GM12891 (cell line): ENCODE data around the gene SNTG2.

Experiments
- POLR2A ChIP-seq: IDR thresholded peaks from 2 replicates; pipeline ENCODE4 v1.6.1; 2011; ENCODE audit warnings: low read depth, low read length, control low read depth
- POLR2AphosphoS5 ChIP-seq: IDR thresholded peaks from 2 replicates; pipeline ENCODE4 v1.6.1; 2011; ENCODE audit warnings: low read depth, low read length, control low read depth

DNA sequence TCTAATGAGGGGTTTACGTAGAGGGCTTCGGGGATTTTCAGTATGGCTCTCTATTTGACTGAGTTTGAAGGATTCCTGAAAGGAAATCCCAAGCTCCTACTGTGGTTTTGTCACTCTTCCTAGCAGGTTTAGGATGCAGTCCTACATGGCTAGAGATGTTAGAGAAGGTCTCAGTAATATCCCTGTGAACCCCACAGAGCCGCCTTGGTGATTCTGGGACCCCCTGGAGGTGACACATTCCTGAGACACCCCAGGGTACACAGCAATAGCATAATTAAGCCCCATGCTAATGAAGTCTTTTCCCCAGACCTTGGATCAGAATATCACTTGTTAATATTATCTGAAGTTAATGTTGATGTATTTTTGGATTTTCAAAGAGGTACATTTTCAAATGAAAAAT lies 103.8 kb downstream of the SNTG2 start:
- no peak for TF ChIP-seq POLR2A
- no peak for TF ChIP-seq POLR2AphosphoS5
